HCT116 (cell line): ENCODE data around the gene PTPN22. TPM values are rescaled to one million over a fixed set of nuclear protein-coding genes. Genes with fewer than 3 reads are reported as not detected.

ENCODE experiments used
- ATAC-seq: fragments of 200-7000 bp; cut with Tn5 transposase; 2 replicates; pipeline ENCODE4 v1.9.1; 2020; ENCODE audit warnings: mild to moderate bottlenecking, moderate library complexity
- BruUV-seq: library from RNA; stranded (reverse); fragments of 400-500 nt; replicated peaks from 2 replicates; lab custom pipeline; 2021; lab: Mats Ljungman, UMichigan
- CTCF ChIA-PET: fragments of 300-600 bp; sonication (Branson Sonifier 250); formaldehyde crosslinking; loops from one replicate; lab custom pipeline; 2021; ENCODE audit warnings: antibody characterized with exemption; lab: Charles Lee
- POLR2A ChIA-PET: fragments of 300-600, 350-600 bp; sonication (Branson Sonifier 250); formaldehyde crosslinking; loops from one replicate; lab custom pipeline; 2021; ENCODE audit warnings: antibody characterized with exemption; lab: Charles Lee
- RAD21 ChIA-PET, 2 experiments: fragments of 300-600 bp; sonication (Branson Sonifier 250); formaldehyde crosslinking; loops; one replicate each; lab custom pipeline; 2023; ENCODE audit warnings: low total read pairs in 2 of 2; ENCODE audit not compliant: uncharacterized antibody in 2 of 2, unreplicated experiment in 2 of 2, low non-redundant PET in 1 of 2; lab: Charles Lee
- DNase-seq: peaks from one replicate; pipeline ENCODE4 v3.0.0-alpha.2; 2010; ENCODE audit warnings: low read depth, low spot score
- H2AFZ ChIP-seq: fragments of 200-600 bp; shearing (Covaris generic), sonication (generic); 2 replicates; pipeline ENCODE4 v1.6.1; 2017; ENCODE audit warnings: low read depth, mixed run types, mixed read lengths, antibody characterized with exemption, low read length; ENCODE audit not compliant: poor library complexity, severe bottlenecking
- H3K27ac ChIP-seq: 2 replicates; pipeline ENCODE4 v1.5.1; 2012; ENCODE audit warnings: low read depth, low read length
- H3K27me3 ChIP-seq: fragments of 200-600 bp; sonication (generic); 2 replicates; pipeline ENCODE4 v1.6.1; 2016; ENCODE audit warnings: mixed run types, low read length, mixed read lengths; ENCODE audit not compliant: insufficient read depth
- H3K36me3 ChIP-seq, 2 experiments: fragments of 200-500 bp in 1 of 2; fragments of 200-600 bp in 1 of 2; sonication (Bioruptor generic) in 1 of 2; sonication (generic) in 1 of 2; 2 replicates each; pipeline versions ENCODE4 v1.5.1 to v1.6.1; 2014 to 2016; ENCODE audit warnings: low read length in 2 of 2, inconsistent platforms in 1 of 2, mixed read lengths in 1 of 2, mixed run types in 1 of 2; ENCODE audit not compliant: insufficient read depth in 2 of 2, control insufficient read depth in 1 of 2
- H3K4me1 ChIP-seq, 2 experiments: fragments of 200-600 bp in 1 of 2; sonication (generic) in 1 of 2; 2 replicates each; pipeline versions ENCODE4 v1.5.1 to v1.6.1; 2012 to 2017; ENCODE audit warnings: low read length in 2 of 2, inconsistent platforms in 1 of 2, mild to moderate bottlenecking in 1 of 2, mixed read lengths in 1 of 2, mixed run types in 1 of 2, moderate library complexity in 1 of 2; ENCODE audit not compliant: insufficient read depth in 2 of 2, control insufficient read depth in 1 of 2
- H3K4me2 ChIP-seq: fragments of 200-600 bp; sonication (generic); 2 replicates; pipeline ENCODE4 v1.6.1; 2017; ENCODE audit warnings: mixed run types, low read length, mixed read lengths
- H3K4me3 ChIP-seq, 2 experiments: fragments of 200-600 bp in 1 of 2; sonication (generic) in 1 of 2; replicated peaks in 1 of 2; 2 replicates each; pipeline ENCODE4 v1.5.1; 2011 to 2016; ENCODE audit warnings: low read length in 2 of 2, control low read depth in 1 of 2, low read depth in 1 of 2, mild to moderate bottlenecking in 1 of 2, mixed read lengths in 1 of 2, mixed run types in 1 of 2
- H3K79me2 ChIP-seq: fragments of 200-600 bp; sonication (generic); 2 replicates; pipeline ENCODE4 v1.6.1; 2017; ENCODE audit warnings: mild to moderate bottlenecking, mixed run types, low read length, moderate library complexity, mixed read lengths; ENCODE audit not compliant: insufficient read depth
- H3K9ac ChIP-seq: fragments of 200-600 bp; sonication (generic); 2 replicates; pipeline ENCODE4 v1.6.1; 2016; ENCODE audit warnings: low read length, mixed read lengths
- H3K9me2 ChIP-seq: fragments of 200-600 bp; sonication (generic), shearing (Covaris generic); 2 replicates; pipeline ENCODE4 v1.6.1; 2017; ENCODE audit warnings: mixed run types, mild to moderate bottlenecking, moderate library complexity; ENCODE audit not compliant: insufficient read depth
- H3K9me3 ChIP-seq, 2 experiments: fragments of 200-500 bp in 1 of 2; fragments of 200-600 bp in 1 of 2; sonication (Bioruptor generic) in 1 of 2; sonication (generic) in 1 of 2; 2 replicates each; pipeline ENCODE4 v1.6.1; 2014 to 2017; ENCODE audit warnings: low read length in 2 of 2, mixed read lengths in 2 of 2, inconsistent platforms in 1 of 2, low read depth in 1 of 2, mild to moderate bottlenecking in 1 of 2, mixed run types in 1 of 2, moderate library complexity in 1 of 2; ENCODE audit not compliant: control insufficient read depth in 1 of 2, insufficient read depth in 1 of 2
- H4K20me1 ChIP-seq: fragments of 200-600 bp; sonication (generic), shearing (Covaris generic); 2 replicates; pipeline ENCODE4 v1.6.1; 2017; ENCODE audit warnings: mixed run types, mild to moderate bottlenecking, moderate library complexity; ENCODE audit not compliant: insufficient read depth
- CBX3 ChIP-seq: IDR thresholded peaks from 2 replicates; pipeline ENCODE4 v1.6.1; 2012; ENCODE audit warnings: low read depth
- EGR1 ChIP-seq: IDR thresholded peaks from 2 replicates; pipeline ENCODE4 v1.6.1; 2012; ENCODE audit warnings: low read depth
- ELF1 ChIP-seq: IDR thresholded peaks from 2 replicates; pipeline ENCODE4 v1.6.1; 2012; ENCODE audit warnings: low read depth, borderline replicate concordance
- MAX ChIP-seq: IDR thresholded peaks from 2 replicates; pipeline ENCODE4 v1.6.1; 2012
- RAD21 ChIP-seq: IDR thresholded peaks from 2 replicates; pipeline ENCODE4 v1.6.1; 2012; ENCODE audit warnings: low read depth, mild to moderate bottlenecking
- SIN3A ChIP-seq: IDR thresholded peaks from 2 replicates; pipeline ENCODE4 v1.6.1; 2012; ENCODE audit warnings: low read depth
- SRF ChIP-seq: IDR thresholded peaks from 2 replicates; pipeline ENCODE4 v1.6.1; 2012; ENCODE audit warnings: low read depth
- TCF7L2 ChIP-seq: IDR thresholded peaks from 2 replicates; pipeline ENCODE4 v1.7.0; 2011; ENCODE audit warnings: borderline replicate concordance, inconsistent platforms; ENCODE audit not compliant: insufficient read depth, insufficient read length; ENCODE audit errors: extremely low read depth
- YY1 ChIP-seq: IDR thresholded peaks from 2 replicates; pipeline ENCODE4 v1.6.1; 2011; ENCODE audit warnings: low read length, low read depth, moderate library complexity, mild to moderate bottlenecking; ENCODE audit not compliant: insufficient replicate concordance; ENCODE audit errors: extremely low read depth
- ZFX ChIP-seq: fragments of 450-650 bp; IDR thresholded peaks from 2 replicates; pipeline ENCODE4 v1.6.1; 2017
- ZNF274 ChIP-seq: fragments of 200-500 bp; sonication (Bioruptor generic); IDR thresholded peaks from 2 replicates; pipeline ENCODE4 v1.6.1; 2014; ENCODE audit warnings: mild to moderate bottlenecking, low read depth, low read length, inconsistent platforms
- intact Hi-C: fragments of 100-400 bp; cut with micrococcal nuclease; formaldehyde crosslinking; loops from 2 replicates; pipeline ENCODE4 v1.10.0; 2022
- total RNA-seq: library from RNA; stranded (reverse); gene quantifications from one replicate; pipeline ENCODE4 v1.2.1, GENCODE V29; 2021; ENCODE audit not compliant: unreplicated experiment
- TF ChIP-seq, protein P1 (sequence below): IDR thresholded peaks from 2 replicates; pipeline ENCODE4 v1.6.1; 2012

PTPN22 gene
- total RNA-seq, 1 experiment from 2014 or later = 0.17 TPM

GRCh38 chr1:113855630-113856400, 15.7 kb downstream of the PTPN22 start:
- CTCF ChIA-PET = interaction anchor here (1.1 kb wide), 1 partner anchor 21 kb away, joined by 3 read pairs; no protein-coding TSS in a partner anchor
- no TSS peak for BruUV-seq
- Histone ChIP-seq H3K9me2 (no peaks in the 10 kb centered on the region), H3K4me2 (no peak overlapping the region), H4K20me1 (no peaks in the 10 kb centered on the region), H3K27me3 (no peaks in the 10 kb centered on the region), H3K79me2 (no peaks in the 10 kb centered on the region), H3K4me3 (no peak overlapping the region), H2AFZ (no peak overlapping the region), H3K4me1 (peaks cover 0 to 3% of the 10 kb centered on the region in 2 experiments; a peak in 1 of 4 replicates), H3K9me3 (no peaks in the 10 kb centered on the region), H3K27ac (no peak overlapping the region), H3K9ac (no peak overlapping the region), H3K36me3 (no peaks in the 10 kb centered on the region)
- no peak for DNase-seq
- RAD21 ChIA-PET = interaction anchor here in 1 of 2 experiments (0.9 kb wide), 1 partner anchor 48 kb away, joined by 3 read pairs; no protein-coding TSS in a partner anchor
- no peak for ATAC-seq
- TF ChIP-seq ZNF274 = no peak
- no peak for TF ChIP-seq CBX3
- no peak for TF ChIP-seq RAD21
- no peak for TF ChIP-seq SRF
- TF ChIP-seq, protein P1, sequence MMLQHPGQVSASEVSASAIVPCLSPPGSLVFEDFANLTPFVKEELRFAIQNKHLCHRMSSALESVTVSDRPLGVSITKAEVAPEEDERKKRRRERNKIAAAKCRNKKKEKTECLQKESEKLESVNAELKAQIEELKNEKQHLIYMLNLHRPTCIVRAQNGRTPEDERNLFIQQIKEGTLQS = no peak
- TF ChIP-seq ELF1 = no peak
- no peak for TF ChIP-seq YY1
- no peak for TF ChIP-seq SIN3A
- no peak for TF ChIP-seq EGR1
- TF ChIP-seq MAX = no peak
- TF ChIP-seq TCF7L2 = no peak
- TF ChIP-seq ZFX = no peak
- intact Hi-C loops = no loop called here
- POLR2A ChIA-PET = no interaction called here
